GM18520 (cell line): Measurements from ENCODE around the gene FCN3.

Experiments used
- ATAC-seq: cut with Tn5 transposase; IDR thresholded peaks from one replicate; pipeline ENCODE4 v1.9.1; 2021; ENCODE audit not compliant: unreplicated experiment

The FCN3 gene

DNA sequence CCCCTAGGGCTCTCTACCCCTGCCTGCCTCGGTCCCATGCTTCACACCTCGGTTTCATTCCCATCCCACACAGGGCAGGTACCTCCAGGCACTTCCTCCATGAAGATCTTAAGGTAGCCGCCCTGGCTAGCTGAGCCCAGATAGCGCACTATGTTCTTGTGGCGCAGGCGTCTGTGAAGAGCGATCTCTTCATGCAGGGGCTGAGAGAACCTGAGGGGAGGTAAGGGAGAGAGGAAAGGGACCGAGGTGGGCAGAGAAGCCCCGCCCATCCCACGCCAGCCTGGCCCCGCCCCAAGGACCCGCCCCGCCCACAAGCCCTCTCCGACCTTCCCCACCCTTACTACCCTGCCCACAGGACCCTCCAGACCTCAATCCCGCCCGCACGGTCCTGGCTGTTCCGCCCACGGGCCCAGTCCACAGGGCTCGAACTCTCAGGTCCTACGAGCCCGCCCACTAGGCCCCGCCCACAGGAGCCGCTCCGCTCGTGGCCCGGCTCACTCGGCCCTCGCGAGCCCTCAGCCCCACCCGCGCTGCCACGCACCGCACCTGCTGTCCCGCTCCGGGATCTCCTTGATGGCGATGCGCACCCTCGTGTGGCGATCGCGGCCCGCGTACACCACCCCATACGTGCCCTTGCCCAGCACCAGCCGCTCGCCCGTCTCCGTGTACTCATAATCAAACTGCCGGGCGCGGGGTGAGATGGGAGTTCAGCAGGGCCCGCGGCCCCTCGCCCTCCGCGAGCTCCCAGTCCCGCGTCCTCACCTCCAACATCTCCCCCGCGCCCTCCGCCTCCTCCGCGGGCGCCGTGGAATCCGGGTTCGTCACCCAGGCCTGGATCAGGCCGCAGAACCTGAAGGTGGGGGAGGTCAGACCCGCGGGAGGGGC is 14.2 kb downstream of the FCN3 start:
- ATAC-seq, result no peak

DNA sequence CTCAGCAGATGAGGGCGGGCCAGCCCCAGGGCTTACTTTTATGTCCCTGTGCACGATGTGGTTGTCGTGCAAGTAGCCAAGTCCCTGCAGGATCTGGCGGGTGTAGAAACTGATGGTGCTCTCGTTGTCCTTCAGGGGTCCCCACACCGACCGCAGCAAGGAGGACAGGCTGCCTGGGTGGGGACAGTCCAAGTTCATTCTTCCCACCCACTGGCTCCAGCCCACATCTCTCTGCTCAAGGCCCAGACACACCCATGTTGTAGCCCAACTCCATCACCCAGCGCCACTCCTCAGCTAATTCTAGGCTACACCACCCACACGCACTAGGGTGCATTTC is 14.8 kb downstream of the FCN3 start:
- ATAC-seq, result no peak

DNA sequence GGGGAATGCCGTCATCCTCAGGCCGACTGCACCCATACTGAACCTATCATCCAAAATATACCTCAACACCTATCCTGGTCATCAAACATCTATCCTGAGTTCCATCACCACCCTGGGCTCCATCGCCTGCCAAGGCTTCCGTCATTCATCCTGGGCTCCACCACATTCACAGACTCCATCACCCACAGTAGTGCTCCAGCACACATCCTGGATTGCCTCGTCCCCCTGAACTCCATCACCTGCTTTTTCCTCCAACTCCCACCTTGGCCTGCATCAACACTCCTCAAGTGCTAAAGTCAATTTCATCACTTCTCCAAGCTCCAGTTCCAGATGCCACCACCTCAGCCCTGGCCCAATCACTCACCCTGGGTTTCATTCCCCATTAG is 15.7 kb downstream of the FCN3 start:
- no peak for ATAC-seq

GRCh38 chr1:27358038-27358927 is 16.3 kb downstream of the FCN3 start:
- ATAC-seq, result no peak

DNA sequence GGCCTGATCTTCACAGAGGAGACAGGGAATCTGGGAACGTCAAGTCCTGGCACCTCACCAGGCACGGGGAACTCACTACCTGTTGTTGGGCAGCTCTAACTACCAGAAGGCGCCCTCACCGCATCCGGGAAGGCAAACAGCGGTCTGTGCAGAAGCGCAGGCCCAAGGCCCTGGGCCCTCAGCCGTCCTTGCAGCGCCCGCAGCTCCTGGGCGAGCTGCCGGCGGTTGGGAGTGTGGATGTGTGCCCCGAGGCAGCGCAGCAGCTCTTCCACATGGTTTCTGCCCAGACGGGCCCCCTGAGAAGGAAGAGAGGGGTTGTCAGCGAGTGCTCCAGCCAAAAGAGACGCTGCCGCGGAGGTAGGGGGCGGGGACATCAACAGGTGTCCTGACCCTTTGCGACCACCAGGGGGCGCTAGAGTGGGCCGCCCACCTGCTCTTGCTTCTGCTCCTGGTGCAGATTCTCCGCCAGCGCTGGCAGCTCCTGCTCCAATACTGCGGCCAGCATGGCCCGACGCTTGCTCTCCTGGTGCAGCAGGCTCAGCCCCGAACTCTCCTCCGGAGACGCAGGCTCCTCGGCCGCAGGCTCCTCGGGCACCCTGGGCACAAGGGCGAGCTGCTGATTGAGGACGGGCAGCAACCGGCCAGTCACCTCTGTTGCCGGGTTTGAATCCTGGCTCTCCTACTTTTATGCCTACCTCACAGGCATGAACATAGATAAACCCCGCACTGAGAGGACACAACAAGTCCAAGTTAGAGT is 17.2 kb downstream of the FCN3 start:
- no peak for ATAC-seq

DNA sequence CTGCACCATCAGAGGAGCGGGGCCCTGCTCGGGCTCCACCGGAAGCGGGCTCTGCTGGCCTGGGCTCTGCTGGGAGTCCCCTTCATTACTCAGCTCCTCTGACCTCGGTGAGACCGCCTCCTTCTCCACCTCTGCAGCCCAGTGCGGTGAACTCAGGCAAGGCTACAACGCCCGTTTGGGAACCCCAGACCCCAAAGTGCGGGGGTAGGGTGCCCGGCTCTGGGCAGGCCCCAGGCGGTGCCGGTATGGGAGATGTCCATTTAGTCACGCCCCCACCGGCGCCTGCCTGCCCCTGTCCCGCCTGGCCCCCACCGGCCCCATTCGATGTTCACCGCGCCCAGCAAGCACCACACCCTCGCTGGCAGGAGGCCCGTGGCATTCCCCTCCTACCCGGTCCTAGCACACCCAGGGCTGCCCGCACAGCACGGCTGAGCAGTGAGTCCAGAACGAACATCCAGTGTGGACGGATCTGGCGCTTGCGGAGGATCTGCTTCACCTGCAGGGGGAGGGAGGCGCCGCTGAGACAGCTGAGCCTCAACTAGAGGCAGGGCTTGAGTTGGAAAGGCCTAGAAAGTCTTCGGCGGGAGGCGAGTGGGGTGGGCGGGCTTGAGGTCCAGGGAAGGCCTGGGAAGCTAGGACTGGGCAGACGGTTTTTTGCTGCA is 17.9 kb downstream of the FCN3 start:
- ATAC-seq, result no peak

DNA sequence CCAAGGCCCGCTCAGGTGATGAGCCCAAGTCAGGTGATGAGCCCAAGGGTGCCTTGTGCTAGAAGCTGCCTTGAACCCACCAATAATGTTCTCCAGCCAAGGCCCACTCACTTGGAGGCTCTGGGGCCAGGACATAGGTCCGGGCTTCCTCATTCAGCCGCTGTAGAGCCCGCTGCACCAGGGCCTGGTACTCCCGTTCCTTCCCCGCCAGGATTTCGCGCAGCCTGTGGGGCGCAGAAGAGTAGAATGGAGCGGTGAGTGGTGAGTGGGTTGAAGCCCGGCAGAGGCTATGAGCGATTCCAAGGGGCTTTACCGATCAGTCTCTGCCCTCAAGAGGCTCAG is 18.4 kb downstream of the FCN3 start:
- no peak for ATAC-seq

DNA sequence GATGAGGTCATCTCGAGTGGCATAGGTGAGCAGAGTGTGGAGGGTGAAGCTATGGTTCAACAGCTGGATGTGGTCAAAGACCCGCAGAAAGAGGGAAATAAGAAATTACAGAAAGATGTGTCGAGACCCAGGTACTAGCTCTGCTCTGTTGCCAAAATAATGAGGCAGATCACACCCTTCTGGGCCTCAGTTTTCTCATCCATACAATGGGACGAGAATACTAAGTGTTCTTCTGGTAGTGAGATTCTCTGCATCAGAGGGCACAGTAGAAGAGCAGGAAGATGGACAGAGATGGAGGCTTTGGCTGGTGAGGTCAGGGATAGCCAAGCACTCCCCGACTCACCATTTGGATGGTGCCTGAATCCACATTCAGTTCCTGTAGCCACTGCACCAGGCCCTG is 18.9 kb downstream of the FCN3 start:
- ATAC-seq, result no peak

DNA sequence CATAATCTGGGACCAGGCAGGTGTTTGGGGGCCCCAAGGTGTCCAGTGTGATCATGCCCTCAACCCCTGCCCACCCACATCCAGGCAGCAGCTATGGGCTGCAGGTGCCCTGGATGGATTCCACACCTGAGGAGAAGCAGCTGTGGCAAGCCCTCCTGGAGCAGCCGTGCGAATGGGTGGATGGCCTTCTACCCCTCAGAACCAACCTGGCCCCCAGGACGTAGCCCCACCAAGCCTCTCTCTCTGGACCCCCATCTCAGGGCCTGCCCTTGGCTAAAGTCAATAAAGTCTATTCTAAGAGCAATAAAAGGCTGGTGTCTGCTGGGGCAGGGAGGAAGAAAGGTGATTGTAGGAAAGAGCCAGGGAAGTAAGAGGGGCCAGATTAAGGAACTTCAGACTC is 21.0 kb downstream of the FCN3 start:
- no peak for ATAC-seq

DNA sequence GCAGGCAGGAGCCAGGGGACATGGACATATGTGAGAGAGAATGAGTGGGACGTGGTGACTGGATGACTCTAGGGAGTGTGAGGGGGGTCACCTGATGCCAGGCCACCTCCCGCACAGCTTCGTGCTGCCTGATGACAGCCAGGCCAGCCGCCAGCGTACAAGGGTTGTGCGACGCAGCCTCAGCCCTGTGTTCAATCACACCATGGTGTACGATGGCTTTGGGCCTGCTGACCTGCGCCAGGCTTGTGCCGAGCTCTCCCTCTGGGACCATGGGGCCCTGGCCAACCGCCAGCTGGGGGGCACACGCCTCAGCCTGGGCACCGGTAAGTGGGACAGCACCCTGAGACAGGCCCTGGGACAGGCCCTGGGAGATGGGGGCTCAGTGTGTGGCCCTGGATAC is 21.5 kb downstream of the FCN3 start:
- ATAC-seq, result no peak

DNA sequence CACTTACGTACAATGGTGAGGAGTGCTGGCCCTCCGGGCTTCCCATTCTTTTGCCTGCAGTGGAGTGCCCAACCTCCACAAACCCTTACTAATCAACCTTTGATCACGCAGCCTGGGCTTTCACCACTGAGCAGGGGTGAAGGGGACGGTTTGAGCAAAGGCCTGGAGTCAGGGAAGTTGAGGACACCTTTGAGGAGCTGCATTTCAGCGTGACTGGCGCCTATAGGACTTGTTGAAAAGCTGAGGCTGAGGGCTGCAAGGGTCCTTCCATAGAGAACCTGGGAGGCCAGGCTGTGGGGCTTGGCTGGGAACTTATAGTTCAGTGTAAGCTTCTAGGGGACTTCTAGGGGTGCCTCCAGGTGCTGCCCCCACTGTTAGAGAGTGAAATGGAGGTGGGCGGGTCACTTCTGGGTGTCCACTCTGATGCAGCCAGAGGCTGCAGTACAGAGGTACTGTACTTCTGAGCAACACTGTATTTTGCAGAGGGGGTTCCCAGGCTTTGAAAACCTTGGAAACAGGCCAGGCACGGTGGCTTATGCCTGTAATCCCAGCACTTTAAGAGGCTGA is 23.0 kb downstream of the FCN3 start:
- ATAC-seq, result no peak

DNA sequence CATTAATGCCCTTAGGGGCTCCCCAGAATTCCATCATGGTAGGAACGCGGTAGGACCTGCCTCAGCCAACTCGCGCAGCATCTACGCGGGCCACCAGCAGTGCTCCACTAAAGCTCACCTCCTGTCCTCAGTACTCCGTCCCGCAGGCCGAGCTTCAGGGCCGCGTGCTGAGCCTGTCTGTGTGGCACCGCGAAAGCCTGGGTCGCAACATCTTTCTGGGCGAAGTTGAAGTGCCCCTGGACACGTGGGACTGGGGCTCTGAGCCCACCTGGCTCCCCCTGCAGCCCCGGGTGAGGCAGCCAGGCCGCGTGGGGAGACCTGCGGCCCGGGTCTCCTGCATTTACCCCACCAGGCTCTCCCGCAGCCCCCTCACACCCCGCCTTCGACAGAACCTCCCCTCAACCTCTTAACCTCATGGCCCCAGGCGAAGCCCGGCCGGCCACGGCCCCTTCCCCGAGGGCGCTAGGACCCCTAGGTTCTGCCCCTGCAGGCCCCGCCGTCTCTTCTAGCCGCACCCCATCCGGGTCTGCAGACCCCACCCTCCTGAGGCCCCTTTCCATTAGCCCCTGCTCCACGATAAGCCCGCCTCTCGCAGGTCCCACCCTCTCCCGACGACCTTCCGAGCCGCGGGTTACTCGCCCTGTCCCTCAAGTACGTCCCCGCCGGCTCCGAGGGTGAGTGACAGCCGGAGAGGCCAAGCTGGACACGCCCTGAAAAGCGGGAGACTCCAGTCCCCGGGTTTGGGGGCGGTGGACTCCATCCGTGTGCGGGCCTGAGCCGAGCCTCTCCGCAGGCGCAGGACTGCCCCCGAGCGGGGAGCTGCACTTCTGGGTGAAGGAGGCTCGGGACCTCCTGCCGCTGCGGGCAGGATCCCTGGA is 23.7 kb downstream of the FCN3 start:
- ATAC-seq, result no peak

DNA sequence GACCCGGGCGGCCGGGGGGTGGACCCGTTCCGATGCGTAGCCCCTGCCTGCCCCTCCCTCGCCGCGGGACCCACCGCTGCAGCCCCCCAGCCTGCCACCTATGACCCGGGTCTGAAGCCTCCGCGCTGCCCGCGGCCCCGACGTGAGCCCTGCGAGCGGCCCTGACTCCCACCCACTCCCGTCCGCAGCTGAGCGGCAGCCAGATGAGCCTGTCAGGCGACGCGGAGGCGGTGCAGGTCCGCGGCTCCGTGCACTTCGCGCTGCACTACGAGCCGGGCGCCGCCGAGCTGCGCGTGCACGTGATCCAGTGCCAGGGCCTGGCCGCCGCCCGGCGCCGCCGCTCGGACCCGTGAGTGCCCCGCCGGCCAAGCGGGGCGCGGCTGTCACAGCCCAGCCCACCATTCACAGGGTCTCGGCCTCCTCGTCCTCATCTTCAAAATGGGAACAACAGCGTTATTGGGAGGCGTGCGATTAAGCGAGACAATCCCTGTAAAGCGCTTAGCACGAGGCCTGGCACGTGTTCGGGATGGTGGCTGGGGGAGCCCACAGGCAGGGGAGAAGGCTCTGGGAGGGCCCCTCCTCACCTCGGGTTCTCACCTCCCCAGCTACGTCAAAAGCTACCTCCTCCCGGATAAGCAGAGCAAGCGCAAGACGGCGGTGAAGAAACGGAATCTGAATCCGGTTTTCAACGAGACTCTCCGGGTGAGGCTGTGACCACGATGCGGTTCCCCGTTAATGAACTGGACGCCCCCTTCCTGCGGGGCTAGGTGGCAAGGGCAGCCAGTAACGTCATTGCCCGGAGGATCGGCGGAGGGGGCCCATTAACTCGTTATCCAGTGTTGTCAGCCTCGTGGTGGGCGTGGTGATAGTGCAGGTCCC is 24.6 kb downstream of the FCN3 start:
- ATAC-seq, result no peak

- no peak for ATAC-seq
Measured at GRCh38 chr1:27348861-27349783, 25.5 kb downstream of the FCN3 start.

GRCh38 chr1:27346991-27347624 is 27.5 kb downstream of the FCN3 start:
- no peak for ATAC-seq

DNA sequence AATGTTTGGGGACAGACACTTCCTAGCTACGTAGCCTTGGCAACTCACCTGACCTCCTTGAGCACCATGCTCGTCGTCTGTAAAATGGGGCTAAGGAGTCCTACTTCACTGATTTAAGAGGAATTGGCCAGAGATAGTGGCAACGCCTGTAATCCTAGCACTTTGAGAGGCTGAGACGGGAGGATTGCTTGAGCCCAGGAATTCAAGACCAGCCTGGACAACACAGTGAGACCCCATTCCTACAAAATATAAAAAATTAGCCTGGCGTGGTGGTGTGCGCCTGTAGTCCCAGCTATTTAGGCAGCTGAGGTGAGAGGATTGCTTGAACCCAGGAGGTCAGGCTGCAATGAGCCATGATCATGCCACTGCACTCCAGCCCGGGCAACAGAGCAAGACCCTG is 28.3 kb downstream of the FCN3 start:
- no peak for ATAC-seq

GRCh38 chr1:27345272-27345671 is 29.4 kb downstream of the FCN3 start:
- ATAC-seq, result no peak
